ENCODE results near the gene MBOAT2.

MBOAT2 gene

DNA sequence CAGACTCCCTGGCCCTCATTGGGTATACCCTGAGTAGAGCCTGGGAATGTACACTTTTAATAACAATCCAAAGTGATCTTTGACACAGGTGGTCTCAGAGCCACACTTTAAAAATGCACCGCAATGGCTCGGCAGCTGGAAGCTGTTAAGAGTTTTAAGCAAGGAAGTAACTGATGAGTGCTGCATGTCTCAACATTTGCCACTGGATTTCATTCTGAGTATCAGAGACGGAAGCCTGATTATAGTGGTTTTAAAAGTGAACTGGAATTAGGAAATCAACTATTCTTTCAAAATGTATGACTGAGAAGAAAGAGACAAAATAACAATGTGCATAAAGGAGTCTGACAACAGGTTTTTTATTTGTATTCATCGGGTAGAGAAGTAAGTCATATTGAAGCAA lies 7.5 kb downstream of the MBOAT2 start:
- Histone ChIP-seq H3K27me3 (replicated peaks; ENCODE audit: control insufficient read depth, insufficient read depth, low read length) (no peaks in the 10 kb centered on the region; the same call in 1 of the 2 replicates), H3K4me3 (replicated peaks; ENCODE audit: low read depth, low read length) (no peak overlapping the region), H3K36me3 (ENCODE audit: control insufficient read depth, insufficient read depth, low read length) (no peaks in the 10 kb centered on the region)
- no peak for DNase-seq (ENCODE audit: extremely low read depth, insufficient read length)
- TF ChIP-seq, protein P1, sequence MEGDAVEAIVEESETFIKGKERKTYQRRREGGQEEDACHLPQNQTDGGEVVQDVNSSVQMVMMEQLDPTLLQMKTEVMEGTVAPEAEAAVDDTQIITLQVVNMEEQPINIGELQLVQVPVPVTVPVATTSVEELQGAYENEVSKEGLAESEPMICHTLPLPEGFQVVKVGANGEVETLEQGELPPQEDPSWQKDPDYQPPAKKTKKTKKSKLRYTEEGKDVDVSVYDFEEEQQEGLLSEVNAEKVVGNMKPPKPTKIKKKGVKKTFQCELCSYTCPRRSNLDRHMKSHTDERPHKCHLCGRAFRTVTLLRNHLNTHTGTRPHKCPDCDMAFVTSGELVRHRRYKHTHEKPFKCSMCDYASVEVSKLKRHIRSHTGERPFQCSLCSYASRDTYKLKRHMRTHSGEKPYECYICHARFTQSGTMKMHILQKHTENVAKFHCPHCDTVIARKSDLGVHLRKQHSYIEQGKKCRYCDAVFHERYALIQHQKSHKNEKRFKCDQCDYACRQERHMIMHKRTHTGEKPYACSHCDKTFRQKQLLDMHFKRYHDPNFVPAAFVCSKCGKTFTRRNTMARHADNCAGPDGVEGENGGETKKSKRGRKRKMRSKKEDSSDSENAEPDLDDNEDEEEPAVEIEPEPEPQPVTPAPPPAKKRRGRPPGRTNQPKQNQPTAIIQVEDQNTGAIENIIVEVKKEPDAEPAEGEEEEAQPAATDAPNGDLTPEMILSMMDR (IDR thresholded peaks at IDR 0.05; ENCODE audit: insufficient read depth, low read length, poor library complexity, severe bottlenecking) = no peak

DNA sequence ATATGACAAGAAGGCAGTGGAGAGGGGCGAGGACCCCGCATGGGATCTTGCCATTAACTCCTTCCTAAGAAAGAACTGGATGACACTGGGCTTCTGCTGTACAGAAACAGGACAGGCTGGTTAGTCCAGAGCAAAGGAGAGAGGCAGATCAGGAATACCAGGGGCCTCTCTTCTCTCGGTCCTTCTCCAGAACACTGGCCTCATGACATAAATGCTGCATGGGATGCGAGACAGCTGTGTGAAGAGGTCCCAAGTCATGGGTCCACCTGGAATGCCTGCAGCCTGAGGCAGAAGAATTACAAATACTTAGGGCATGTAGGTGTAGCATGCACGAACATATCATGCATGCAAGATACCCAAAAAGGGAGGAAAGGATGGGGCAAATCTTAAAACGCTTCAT lies 9.1 kb downstream of the MBOAT2 start:
- no peaks in the 10 kb centered on the region for H3K36me3 ChIP-seq (ENCODE audit: control insufficient read depth, insufficient read depth, low read length)
- TF ChIP-seq, protein P1 (IDR thresholded peaks at IDR 0.05; ENCODE audit: insufficient read depth, low read length, poor library complexity, severe bottlenecking) = no peak
- no peaks in the 10 kb centered on the region; the same call in 1 of the 2 replicates for H3K27me3 ChIP-seq (replicated peaks; ENCODE audit: control insufficient read depth, insufficient read depth, low read length)
- no peak for DNase-seq (ENCODE audit: extremely low read depth, insufficient read length)
- no peak overlapping the region for H3K4me3 ChIP-seq (replicated peaks; ENCODE audit: low read depth, low read length)

DNA sequence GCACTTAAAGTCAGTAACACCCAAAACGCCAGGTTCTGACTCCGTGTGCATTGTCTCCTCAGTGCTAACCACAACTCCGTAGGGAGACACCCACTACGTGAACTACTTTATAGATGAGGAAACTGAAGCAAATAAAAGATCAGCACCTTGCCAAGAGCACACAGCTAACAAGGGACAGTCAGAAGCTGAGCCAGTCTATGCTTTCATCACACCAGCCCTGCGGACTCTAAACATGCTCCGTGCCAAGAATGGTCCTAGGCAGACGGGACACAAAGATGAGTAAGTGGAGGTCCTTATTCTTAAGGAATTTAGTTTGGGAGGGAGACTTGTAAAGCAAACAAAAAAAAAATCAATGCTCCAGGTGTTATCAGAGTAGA lies 9.6 kb downstream of the MBOAT2 start:
- TF ChIP-seq, protein P1 (IDR thresholded peaks at IDR 0.05; ENCODE audit: insufficient read depth, low read length, poor library complexity, severe bottlenecking) = no peak
- no peak for DNase-seq (ENCODE audit: extremely low read depth, insufficient read length)
- Histone ChIP-seq H3K36me3 (ENCODE audit: control insufficient read depth, insufficient read depth, low read length) (no peaks in the 10 kb centered on the region), H3K4me3 (replicated peaks; ENCODE audit: low read depth, low read length) (no peak overlapping the region), H3K27me3 (replicated peaks; ENCODE audit: control insufficient read depth, insufficient read depth, low read length) (no peaks in the 10 kb centered on the region; the same call in 1 of the 2 replicates)

DNA sequence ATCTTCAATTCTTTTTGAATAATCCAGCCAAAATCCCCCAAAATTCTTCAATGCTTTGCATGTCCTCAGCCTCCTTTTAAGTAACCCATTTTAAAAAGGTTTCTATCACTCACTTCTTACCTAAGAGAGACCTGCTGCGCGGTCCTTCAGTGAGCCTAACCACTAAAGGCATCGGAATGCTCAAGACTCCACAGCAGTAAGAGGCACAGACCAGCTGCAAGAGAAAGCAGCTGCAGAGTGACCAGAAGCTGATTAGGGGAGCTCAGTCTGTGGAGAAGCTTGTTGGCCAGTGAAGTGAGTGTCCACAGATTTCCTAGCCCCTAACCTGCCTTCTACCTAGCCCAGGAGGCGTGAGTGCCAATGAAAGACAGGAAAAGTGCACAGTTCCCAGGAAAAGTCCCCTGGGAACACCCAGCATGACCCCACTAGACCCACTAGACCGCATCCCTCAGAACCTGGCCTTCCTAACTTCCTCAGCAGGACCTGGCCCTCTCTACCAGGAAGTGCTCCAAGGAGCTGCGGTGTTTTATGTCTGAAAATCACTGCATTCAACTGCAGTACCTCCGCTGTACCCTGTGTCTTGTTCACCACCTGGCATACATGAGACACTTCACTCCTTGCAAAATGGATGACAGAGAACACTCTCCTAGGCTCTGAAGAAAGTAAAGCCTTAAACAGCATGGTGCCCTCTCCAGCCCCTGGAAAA lies 10.1 kb downstream of the MBOAT2 start:
- DNase-seq (ENCODE audit: extremely low read depth, insufficient read length) = no peak
- H3K36me3 ChIP-seq (ENCODE audit: control insufficient read depth, insufficient read depth, low read length) = no peaks in the 10 kb centered on the region
- TF ChIP-seq, protein P1 (IDR thresholded peaks at IDR 0.05; ENCODE audit: insufficient read depth, low read length, poor library complexity, severe bottlenecking) = no peak
- no peak overlapping the region for H3K4me3 ChIP-seq (replicated peaks; ENCODE audit: low read depth, low read length)
- no peaks in the 10 kb centered on the region; the same call in 1 of the 2 replicates for H3K27me3 ChIP-seq (replicated peaks; ENCODE audit: control insufficient read depth, insufficient read depth, low read length)

DNA sequence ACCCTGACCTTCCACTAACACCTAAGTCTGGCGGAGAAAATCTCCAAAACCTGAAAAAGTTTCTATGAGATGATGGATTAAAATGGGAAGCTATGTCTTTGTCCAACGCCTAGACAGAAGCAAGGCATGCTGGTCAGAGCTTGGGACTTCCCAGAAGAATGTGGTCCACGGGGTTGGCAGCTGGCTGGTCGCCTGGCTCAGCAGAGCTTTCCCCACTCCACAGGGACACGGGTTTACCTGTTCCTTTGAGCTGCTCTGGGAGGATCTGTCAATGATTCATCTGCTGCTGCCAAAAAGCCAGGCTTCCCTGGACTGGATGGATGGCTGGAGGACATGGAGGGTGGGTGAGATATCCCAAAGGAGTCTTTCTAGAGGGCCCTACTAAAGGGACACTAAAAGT lies 10.8 kb downstream of the MBOAT2 start:
- no peak overlapping the region for H3K4me3 ChIP-seq (replicated peaks; ENCODE audit: low read depth, low read length)
- TF ChIP-seq, protein P1 (IDR thresholded peaks at IDR 0.05; ENCODE audit: insufficient read depth, low read length, poor library complexity, severe bottlenecking) = no peak
- no peaks in the 10 kb centered on the region; the same call in 1 of the 2 replicates for H3K27me3 ChIP-seq (replicated peaks; ENCODE audit: control insufficient read depth, insufficient read depth, low read length)
- H3K36me3 ChIP-seq (ENCODE audit: control insufficient read depth, insufficient read depth, low read length) = no peaks in the 10 kb centered on the region
- no peak for DNase-seq (ENCODE audit: extremely low read depth, insufficient read length)
